ENCODE measurements around the gene ZNF512. TPM values are rescaled to one million over a fixed set of nuclear protein-coding genes. Genes with fewer than 3 reads are reported as not detected.

ZNF512 gene
- total RNA-seq, 2 donors from 2014 or later, result 31.4 to 55.6 TPM

DNA sequence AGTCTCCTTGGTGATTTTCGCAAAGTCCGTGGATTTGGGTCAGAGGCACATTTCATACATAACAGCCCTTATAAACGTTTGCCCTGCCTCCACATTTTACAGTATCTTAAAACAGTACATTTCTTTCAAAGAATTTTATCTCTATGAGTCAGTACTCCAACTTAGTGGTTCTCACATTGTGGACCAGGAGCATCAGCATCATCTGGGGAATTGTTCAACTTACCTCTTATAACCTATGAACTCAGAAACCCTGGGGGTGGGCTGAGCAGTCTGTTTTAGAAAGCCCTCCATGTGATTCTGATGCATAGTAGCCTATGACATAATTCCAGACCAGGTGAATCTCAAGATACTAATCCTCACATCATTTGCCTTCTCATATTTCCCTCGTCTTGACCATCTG, 68.2 kb downstream of the ZNF512 start:
- Histone ChIP-seq H3K36me3 (peaks cover 0 to 14% of the 10 kb centered on the region in 2 donors), H3K9me3 (no peaks in the 10 kb centered on the region), H3K27ac (no peak overlapping the region), H3K4me1 (replicated peaks) (no peaks in the 10 kb centered on the region), H3K27me3 (replicated peaks; ENCODE audit: insufficient read depth) (no peaks in the 10 kb centered on the region), H3K4me3 (no peak overlapping the region)
- intact Hi-C loops (cut with DNase I), result no loop called here
- TF ChIP-seq, protein P1, sequence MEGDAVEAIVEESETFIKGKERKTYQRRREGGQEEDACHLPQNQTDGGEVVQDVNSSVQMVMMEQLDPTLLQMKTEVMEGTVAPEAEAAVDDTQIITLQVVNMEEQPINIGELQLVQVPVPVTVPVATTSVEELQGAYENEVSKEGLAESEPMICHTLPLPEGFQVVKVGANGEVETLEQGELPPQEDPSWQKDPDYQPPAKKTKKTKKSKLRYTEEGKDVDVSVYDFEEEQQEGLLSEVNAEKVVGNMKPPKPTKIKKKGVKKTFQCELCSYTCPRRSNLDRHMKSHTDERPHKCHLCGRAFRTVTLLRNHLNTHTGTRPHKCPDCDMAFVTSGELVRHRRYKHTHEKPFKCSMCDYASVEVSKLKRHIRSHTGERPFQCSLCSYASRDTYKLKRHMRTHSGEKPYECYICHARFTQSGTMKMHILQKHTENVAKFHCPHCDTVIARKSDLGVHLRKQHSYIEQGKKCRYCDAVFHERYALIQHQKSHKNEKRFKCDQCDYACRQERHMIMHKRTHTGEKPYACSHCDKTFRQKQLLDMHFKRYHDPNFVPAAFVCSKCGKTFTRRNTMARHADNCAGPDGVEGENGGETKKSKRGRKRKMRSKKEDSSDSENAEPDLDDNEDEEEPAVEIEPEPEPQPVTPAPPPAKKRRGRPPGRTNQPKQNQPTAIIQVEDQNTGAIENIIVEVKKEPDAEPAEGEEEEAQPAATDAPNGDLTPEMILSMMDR (IDR thresholded peaks at IDR 0.05), result no peak
- TF ChIP-seq POLR2A (IDR thresholded peaks at IDR 0.05) (no peak), POLR2AphosphoS5 (IDR thresholded peaks at IDR 0.05) (no peak)
- WGBS, result 80% methylated on average over 4 of the region's 4 CpGs
- no peak for DNase-seq (ENCODE audit: low spot score)

GRCh38 chr2:27652341-27652740, 69.5 kb downstream of the ZNF512 start:
- Histone ChIP-seq H3K4me1 (replicated peaks) (no peaks in the 10 kb centered on the region), H3K27me3 (replicated peaks; ENCODE audit: insufficient read depth) (no peaks in the 10 kb centered on the region), H3K27ac (no peak overlapping the region), H3K4me3 (no peak overlapping the region), H3K9me3 (no peaks in the 10 kb centered on the region), H3K36me3 (peaks cover 0 to 14% of the 10 kb centered on the region in 2 donors)
- no peak for TF ChIP-seq POLR2AphosphoS5 (IDR thresholded peaks at IDR 0.05)
- TF ChIP-seq POLR2A (IDR thresholded peaks at IDR 0.05), result no peak
- TF ChIP-seq, protein P1 (IDR thresholded peaks at IDR 0.05), result no peak
- DNase-seq (ENCODE audit: low spot score), result no peak
- intact Hi-C loops (cut with DNase I), result no loop called here

- Histone ChIP-seq H3K9me3 (no peaks in the 10 kb centered on the region), H3K4me3 (no peak overlapping the region), H3K4me1 (replicated peaks) (no peaks in the 10 kb centered on the region), H3K27me3 (replicated peaks; ENCODE audit: insufficient read depth) (no peaks in the 10 kb centered on the region), H3K36me3 (peaks cover 0 to 13% of the 10 kb centered on the region in 2 donors), H3K27ac (no peak overlapping the region)
- intact Hi-C loops (cut with DNase I), result no loop called here
- no peak for DNase-seq (ENCODE audit: low spot score)
- WGBS, result 88% methylated on average over 1 of the region's 1 CpG
- no peak for TF ChIP-seq POLR2AphosphoS5 (IDR thresholded peaks at IDR 0.05)
- TF ChIP-seq, protein P1 (IDR thresholded peaks at IDR 0.05), result no peak
- TF ChIP-seq POLR2A (IDR thresholded peaks at IDR 0.05), result no peak
These were observed 69.9 kb downstream of the ZNF512 start for GRCh38 chr2:27652790-27653189.

DNA sequence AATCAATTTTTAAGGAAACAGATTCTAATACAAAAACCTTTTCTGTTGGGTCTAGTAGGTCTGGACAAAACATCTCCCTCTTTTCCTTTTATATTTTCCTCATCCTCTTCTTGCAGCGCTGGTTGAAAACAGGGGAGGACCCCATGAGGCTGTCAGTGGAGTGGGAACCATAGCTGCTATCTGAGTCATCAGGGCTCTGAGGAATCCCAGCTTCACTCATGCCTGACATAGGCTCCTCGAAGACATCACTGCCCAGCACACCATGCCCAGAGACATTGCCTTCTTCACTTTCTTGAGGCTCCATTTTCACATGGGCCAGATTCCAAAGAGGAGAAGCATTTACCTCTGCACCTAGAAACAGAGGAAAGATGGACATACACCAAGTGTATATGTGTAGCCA, 70.6 kb downstream of the ZNF512 start:
- H3K9me3 ChIP-seq, result no peaks in the 10 kb centered on the region
- 86% methylated on average over 2 of the region's 2 CpGs for WGBS
- no peaks in the 10 kb centered on the region for H3K27me3 ChIP-seq (replicated peaks; ENCODE audit: insufficient read depth)
- H3K4me3 ChIP-seq, result no peak overlapping the region
- DNase-seq (ENCODE audit: low spot score), result no peak
- no peak overlapping the region for H3K27ac ChIP-seq
- intact Hi-C loops (cut with DNase I), result no loop called here
- TF ChIP-seq, protein P1 (IDR thresholded peaks at IDR 0.05), result no peak
- TF ChIP-seq POLR2AphosphoS5 (IDR thresholded peaks at IDR 0.05) (no peak), POLR2A (IDR thresholded peaks at IDR 0.05) (no peak)
- H3K4me1 ChIP-seq (replicated peaks), result no peaks in the 10 kb centered on the region
- peaks cover 0 to 7% of the 10 kb centered on the region in 2 donors for H3K36me3 ChIP-seq

- DNase-seq (ENCODE audit: low spot score), result no peak
- intact Hi-C loops (cut with DNase I), result no loop called here
- no peaks in the 10 kb centered on the region for H3K9me3 ChIP-seq
- H3K4me1 ChIP-seq (replicated peaks), result no peaks in the 10 kb centered on the region
- no peak overlapping the region for H3K27ac ChIP-seq
- no peaks in the 10 kb centered on the region for H3K27me3 ChIP-seq (replicated peaks; ENCODE audit: insufficient read depth)
- TF ChIP-seq, protein P1 (IDR thresholded peaks at IDR 0.05), result no peak
- no peak for TF ChIP-seq POLR2AphosphoS5 (IDR thresholded peaks at IDR 0.05)
- no peak for TF ChIP-seq POLR2A (IDR thresholded peaks at IDR 0.05)
- H3K36me3 ChIP-seq, result peaks cover 0 to 6% of the 10 kb centered on the region in 2 donors
- no peak overlapping the region for H3K4me3 ChIP-seq
- WGBS, result 71% methylated on average over 7 of the region's 7 CpGs
These were observed 72.5 kb downstream of the ZNF512 start for GRCh38 chr2:27655155-27655951.
